Measurements from ENCODE around the gene OPN3.
"Not testable (repeated sequence)": the region's sequence is repeated elsewhere in the genome, so short reads cannot be mapped to it uniquely, and the experiment has no call there.

Gene OPN3

GRCh38 chr1:241659016-241659415, 18.8 kb upstream of the OPN3 start:
- H3K4me3 Mint-ChIP-seq, H3K27me3 Mint-ChIP-seq, DNase-seq, H3K4me1 Mint-ChIP-seq, H3K36me3 Mint-ChIP-seq, H3K27ac Mint-ChIP-seq, H3K9me3 Mint-ChIP-seq, CTCF ChIA-PET: not testable (repeated sequence)

GRCh38 chr1:241658081-241658793, 18.1 kb upstream of the OPN3 start:
- Mint-ChIP-seq H3K27ac (no peak overlapping the region), H3K36me3 (no peaks in the 10 kb centered on the region), H3K27me3 (no peaks in the 10 kb centered on the region), H3K9me3 (no peaks in the 10 kb centered on the region), H3K4me1 (no peaks in the 10 kb centered on the region), H3K4me3 (no peak overlapping the region)
- CTCF ChIA-PET, result no interaction called here
- no peak for DNase-seq

GRCh38 chr1:241654641-241655040, 14.5 kb upstream of the OPN3 start:
- no peak overlapping the region for H3K4me3 Mint-ChIP-seq
- peaks cover 5% of the 10 kb centered on the region for H3K27me3 Mint-ChIP-seq
- H3K36me3 Mint-ChIP-seq, result no peaks in the 10 kb centered on the region
- CTCF ChIA-PET, result no interaction called here
- no peaks in the 10 kb centered on the region for H3K9me3 Mint-ChIP-seq
- no peak overlapping the region for H3K27ac Mint-ChIP-seq
- H3K4me1 Mint-ChIP-seq, result no peaks in the 10 kb centered on the region
- no peak for DNase-seq

DNA sequence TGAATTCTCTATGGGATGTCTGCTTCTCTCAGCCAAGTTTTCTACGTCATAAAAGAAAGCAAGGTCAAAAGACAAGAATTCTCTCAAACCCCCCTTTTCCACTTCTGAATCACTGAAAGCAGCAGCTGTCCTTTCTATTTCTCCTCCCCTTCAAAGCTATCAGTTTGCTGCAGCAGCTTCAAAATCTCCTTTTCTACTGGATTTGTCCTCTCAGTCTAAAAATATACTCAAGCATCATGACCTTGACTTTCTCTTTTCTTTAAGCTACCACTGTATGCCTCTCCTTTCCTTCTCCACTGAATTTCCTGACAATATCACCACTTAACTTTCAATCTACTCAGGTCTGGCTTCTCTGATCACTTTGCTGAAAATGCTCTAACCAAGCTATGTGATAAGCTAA, 13.8 kb upstream of the OPN3 start:
- CTCF ChIA-PET, result interaction anchor here (0.9 kb wide), 1 partner anchor 12 kb away, joined by 3 read pairs; no protein-coding TSS in a partner anchor
- no peak for DNase-seq
- no peaks in the 10 kb centered on the region for H3K36me3 Mint-ChIP-seq
- no peak overlapping the region for H3K4me3 Mint-ChIP-seq
- peaks cover 5% of the 10 kb centered on the region for H3K27me3 Mint-ChIP-seq
- no peak overlapping the region for H3K27ac Mint-ChIP-seq
- H3K4me1 Mint-ChIP-seq, result no peaks in the 10 kb centered on the region
- H3K9me3 Mint-ChIP-seq, result no peaks in the 10 kb centered on the region

DNA sequence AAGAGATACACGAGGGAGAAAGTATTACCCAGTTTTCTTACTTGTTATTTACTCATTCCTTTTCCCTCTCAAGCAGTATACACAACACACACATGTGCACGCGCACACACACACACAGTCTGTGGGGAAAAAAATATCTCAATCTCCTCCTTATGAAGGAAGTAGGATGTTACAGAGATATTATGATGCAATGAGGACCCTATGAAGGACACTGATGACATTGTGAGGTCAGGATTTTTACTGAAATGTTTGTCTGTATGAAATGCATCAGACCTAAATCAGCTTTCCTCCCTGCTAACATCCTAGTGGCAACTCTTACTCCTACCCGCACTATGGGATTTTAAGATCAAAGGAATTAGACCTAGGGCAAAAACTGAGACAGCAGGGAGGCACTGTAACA, 11.8 kb upstream of the OPN3 start, which contains the start of gene WDR64:
Gene WDR64 (plus strand): TSS at position 270 of the 400 bp plus-strand sequence. CDS start 204 bp downstream, outside the sequence.
- Mint-ChIP-seq H3K36me3 (no peaks in the 10 kb centered on the region), H3K27ac (peak within 1 kb of the TSS; percentile 20), H3K4me1 (no peaks in the 10 kb centered on the region), H3K9me3 (no peaks in the 10 kb centered on the region), H3K4me3 (no peak within 1 kb of the TSS), H3K27me3 (peaks cover 5% of the 10 kb centered on the region)
- no peak for DNase-seq
- CTCF ChIA-PET, result no interaction called here

GRCh38 chr1:241648159-241648558, 8.0 kb upstream of the OPN3 start:
- Mint-ChIP-seq H3K27ac (no peak overlapping the region), H3K36me3 (no peaks in the 10 kb centered on the region), H3K9me3 (no peaks in the 10 kb centered on the region), H3K27me3 (peaks cover 5% of the 10 kb centered on the region), H3K4me1 (no peaks in the 10 kb centered on the region), H3K4me3 (no peak overlapping the region)
- CTCF ChIA-PET, result interaction anchor here (0.6 kb wide), 1 partner anchor 348 kb away, joined by 6 read pairs; no protein-coding TSS in a partner anchor
- DNase-seq, result no peak

- CTCF ChIA-PET, result interaction anchor here (0.6 kb wide), 1 partner anchor 348 kb away, joined by 6 read pairs; no protein-coding TSS in a partner anchor
- peaks cover 5% of the 10 kb centered on the region for H3K27me3 Mint-ChIP-seq
Measured at GRCh38 chr1:241647658-241648057, 7.5 kb upstream of the OPN3 start.

GRCh38 chr1:241646201-241646600, 6.0 kb upstream of the OPN3 start:
- no peak for DNase-seq
- Mint-ChIP-seq H3K27ac (no peak overlapping the region), H3K36me3 (no peaks in the 10 kb centered on the region), H3K4me1 (no peaks in the 10 kb centered on the region), H3K9me3 (peaks cover 3% of the 10 kb centered on the region), H3K27me3 (peaks cover 5% of the 10 kb centered on the region), H3K4me3 (no peak overlapping the region)
- CTCF ChIA-PET, result no interaction called here

More at GRCh38 chr1:241647658-241648057, 7.5 kb upstream of the OPN3 start:
- no peak for DNase-seq
- Mint-ChIP-seq H3K4me1 (no peaks in the 10 kb centered on the region), H3K9me3 (no peaks in the 10 kb centered on the region), H3K36me3 (no peaks in the 10 kb centered on the region), H3K4me3 (no peak overlapping the region), H3K27ac (no peak overlapping the region)

- no peak overlapping the region for H3K27ac Mint-ChIP-seq
- H3K9me3 Mint-ChIP-seq, result peaks cover 3% of the 10 kb centered on the region
- CTCF ChIA-PET, result interaction anchor here (0.9 kb wide), 1 partner anchor 25 kb away, joined by 3 read pairs; no protein-coding TSS in a partner anchor
- no peaks in the 10 kb centered on the region for H3K36me3 Mint-ChIP-seq
- no peak overlapping the region for H3K4me3 Mint-ChIP-seq
- no peak for DNase-seq
- H3K27me3 Mint-ChIP-seq, result peaks cover 2% of the 10 kb centered on the region
- peaks cover 5% of the 10 kb centered on the region for H3K4me1 Mint-ChIP-seq
Measured at GRCh38 chr1:241645199-241645598, 5.0 kb upstream of the OPN3 start.

DNA sequence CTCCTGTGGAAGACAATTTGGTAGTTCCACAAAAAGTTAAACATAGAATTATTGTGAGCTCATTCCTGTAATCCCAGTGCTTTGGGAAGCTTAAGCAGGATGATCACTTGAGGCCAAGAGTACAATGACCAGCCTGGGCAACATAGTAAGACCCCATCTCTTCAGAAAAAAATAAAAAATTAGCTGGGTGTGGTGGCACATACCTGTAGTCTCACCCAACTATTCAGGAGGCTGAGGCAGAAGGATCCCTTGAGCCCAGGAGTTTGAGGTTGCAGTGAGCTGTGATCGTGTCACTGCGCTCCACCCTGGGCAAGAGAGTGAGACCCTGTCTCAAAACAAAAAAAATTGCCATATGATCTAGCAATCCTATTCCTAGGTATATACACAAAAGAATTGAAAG, 4.1 kb upstream of the OPN3 start:
- peaks cover 3% of the 10 kb centered on the region for H3K9me3 Mint-ChIP-seq
- no peak for DNase-seq
- no peak overlapping the region for H3K27ac Mint-ChIP-seq
- H3K4me3 Mint-ChIP-seq, result no peak overlapping the region
- no peaks in the 10 kb centered on the region for H3K27me3 Mint-ChIP-seq
- CTCF ChIA-PET, result interaction anchor here (1.7 kb wide), 1 partner anchor 17 kb away, joined by 5 read pairs; no protein-coding TSS in a partner anchor
- peaks cover 5% of the 10 kb centered on the region for H3K4me1 Mint-ChIP-seq
- H3K36me3 Mint-ChIP-seq, result no peaks in the 10 kb centered on the region

DNA sequence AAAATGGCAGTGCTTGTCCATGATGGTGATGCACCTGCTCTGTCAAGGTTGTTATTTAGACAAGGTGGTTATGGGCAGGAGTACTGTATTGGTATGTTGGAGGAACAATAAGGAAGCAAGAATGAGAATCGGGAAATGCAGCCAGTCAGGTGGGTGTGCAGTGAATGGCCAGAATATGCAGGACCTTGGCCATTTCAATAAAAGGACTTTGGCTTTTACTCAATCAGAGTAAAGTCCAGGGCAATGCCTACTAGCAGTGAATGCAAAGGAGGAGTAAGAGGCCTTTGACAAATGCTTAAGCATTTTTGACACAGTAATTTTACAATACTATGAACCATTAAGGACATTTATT, 2.4 kb upstream of the OPN3 start:
- H3K9me3 Mint-ChIP-seq, result peaks cover 3% of the 10 kb centered on the region
- H3K4me1 Mint-ChIP-seq, result peaks cover 20% of the 10 kb centered on the region
- no peak for DNase-seq
- peaks cover 5% of the 10 kb centered on the region for H3K36me3 Mint-ChIP-seq
- no peak overlapping the region for H3K4me3 Mint-ChIP-seq
- CTCF ChIA-PET, result interaction anchor here (1.7 kb wide), 1 partner anchor 15 kb away, joined by 5 read pairs; no protein-coding TSS in a partner anchor
- H3K27me3 Mint-ChIP-seq, result no peaks in the 10 kb centered on the region
- no peak overlapping the region for H3K27ac Mint-ChIP-seq

DNA sequence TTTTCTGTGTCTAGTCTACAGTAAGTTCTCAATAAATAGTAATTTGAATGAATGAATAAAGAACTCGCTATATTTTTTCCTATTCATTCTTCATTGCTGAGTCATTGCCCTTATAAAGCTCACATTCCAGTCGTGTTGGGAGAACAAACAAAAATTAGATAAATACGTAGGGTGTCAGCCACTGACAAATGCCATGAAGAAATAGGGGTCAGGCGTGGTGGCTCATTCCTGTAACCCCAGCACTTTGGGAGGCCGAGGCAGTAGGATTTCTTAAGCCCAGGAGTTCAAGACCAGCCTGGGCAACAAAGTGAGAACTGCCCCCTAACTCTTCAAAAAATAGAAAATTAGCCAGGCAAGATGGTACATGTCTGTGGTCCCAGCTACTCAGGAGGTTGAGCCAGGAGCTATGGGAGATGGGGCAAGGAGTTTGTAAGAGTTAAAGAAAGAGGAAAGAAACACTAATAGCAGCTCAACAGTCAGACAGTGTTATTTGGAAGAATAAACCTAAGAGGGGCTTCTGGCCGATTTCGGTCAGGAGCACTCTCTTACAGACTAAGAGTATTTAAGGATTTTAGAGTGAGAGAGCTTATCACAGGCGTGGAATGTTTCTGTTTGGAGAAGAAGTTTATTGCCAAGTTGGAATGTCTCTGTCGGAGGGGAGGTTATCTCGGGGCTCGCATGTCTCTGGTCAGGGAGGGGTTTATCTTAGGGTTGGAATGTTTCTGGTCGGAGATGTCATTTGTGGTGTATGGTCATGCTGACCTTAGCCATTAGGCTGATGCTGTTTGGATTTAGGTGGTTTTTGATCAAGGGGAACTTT, 1.8 kb upstream of the OPN3 start:
- peaks cover 25% of the 10 kb centered on the region for H3K4me1 Mint-ChIP-seq
- H3K36me3 Mint-ChIP-seq, result peaks cover 9% of the 10 kb centered on the region
- no peaks in the 10 kb centered on the region for H3K27me3 Mint-ChIP-seq
- CTCF ChIA-PET, result interaction anchor here (1.1 kb wide), 1 partner anchor 12 kb away, joined by 3 read pairs; no protein-coding TSS in a partner anchor
- H3K4me3 Mint-ChIP-seq, result no peak overlapping the region
- no peak for DNase-seq
- peaks cover 3% of the 10 kb centered on the region for H3K9me3 Mint-ChIP-seq
- H3K27ac Mint-ChIP-seq, result no peak overlapping the region

- Mint-ChIP-seq H3K27me3 (no peaks in the 10 kb centered on the region), H3K27ac (peak overlapping the region; percentile 86), H3K36me3 (peaks cover 11% of the 10 kb centered on the region), H3K9me3 (peaks cover 3% of the 10 kb centered on the region), H3K4me3 (peak overlapping the region; percentile 66), H3K4me1 (peaks cover 32% of the 10 kb centered on the region)
- CTCF ChIA-PET, result interaction anchor here (0.9 to 1.1 kb wide), 3 partner anchors 13 to 37 kb away, joined by 3 read pairs; no protein-coding TSS in a partner anchor
- DNase-seq, result no peak
Measured at GRCh38 chr1:241640867-241641622, 876 bp upstream of the OPN3 start.

DNA sequence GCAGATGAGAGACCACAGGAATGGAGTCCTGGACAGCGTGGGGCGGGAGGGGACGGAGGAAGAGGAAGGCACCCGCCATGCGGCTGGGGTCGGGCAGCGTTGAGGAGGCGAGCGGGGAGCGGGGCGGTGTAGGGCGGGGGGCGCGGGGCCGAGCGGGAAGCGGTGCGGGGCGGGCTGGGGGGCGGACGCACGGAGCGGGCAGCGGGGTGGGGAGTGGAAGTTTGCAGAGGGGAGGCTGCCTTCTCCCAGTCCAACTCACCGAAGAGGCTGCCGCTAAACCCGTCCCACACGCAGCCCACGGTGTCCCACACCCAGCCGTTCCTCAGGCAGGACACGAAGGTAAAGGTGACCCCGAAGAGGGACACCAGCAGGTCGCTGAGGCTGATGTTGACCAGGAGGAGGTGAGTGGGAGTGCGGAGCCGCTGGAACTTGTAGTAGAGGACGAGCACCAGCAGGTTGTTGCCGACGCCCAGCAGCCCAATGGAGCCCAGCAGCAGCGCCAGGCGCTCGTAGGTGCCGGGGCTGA, 483 bp downstream of the OPN3 start:
- Mint-ChIP-seq H3K27ac (peak overlapping the region; percentile 87), H3K4me3 (peak overlapping the region; percentile 80), H3K9me3 (peaks cover 3% of the 10 kb centered on the region), H3K36me3 (peaks cover 22% of the 10 kb centered on the region), H3K27me3 (no peaks in the 10 kb centered on the region), H3K4me1 (peaks cover 40% of the 10 kb centered on the region)
- CTCF ChIA-PET, result interaction anchor here (0.9 kb wide), 1 partner anchor 38 kb away, joined by 3 read pairs; no protein-coding TSS in a partner anchor
- peak; percentile 66 for DNase-seq
